ENCODE measurements around the gene NGF. TPM values are rescaled to one million over a fixed set of nuclear protein-coding genes. Genes with fewer than 3 reads are reported as not detected.
A peak's percentile ranks its signal among the peaks of the same experiment; 100 is the strongest.

The NGF gene
- total RNA-seq, 1 donor from 2014 or later, result 2.7 TPM

GRCh38 chr1:115308969-115309368 lies 29.1 kb downstream of the NGF start:
- H3K9me3 ChIP-seq, result no peaks in the 10 kb centered on the region
- TF ChIP-seq POLR2A (IDR thresholded peaks at IDR 0.05), result no peak
- H3K4me3 ChIP-seq, result no peak overlapping the region
- no peaks in the 10 kb centered on the region for H3K27me3 ChIP-seq
- no peaks in the 10 kb centered on the region for H3K36me3 ChIP-seq
- H3K27ac ChIP-seq, result no peak overlapping the region
- intact Hi-C loops (cut with DNase I), result no loop called here
- peaks cover 11% of the 10 kb centered on the region for H3K4me1 ChIP-seq
- DNase-seq (ENCODE audit: extremely low spot score in 2 of 2), result no peak

- no peaks in the 10 kb centered on the region for H3K9me3 ChIP-seq
- H3K27ac ChIP-seq, result no peak overlapping the region
- TF ChIP-seq POLR2A (IDR thresholded peaks at IDR 0.05) (no peak), CTCF (IDR thresholded peaks at IDR 0.05) (no peak), POLR2AphosphoS5 (IDR thresholded peaks at IDR 0.05; ENCODE audit: insufficient read depth in 1 of 2, low read depth in 1 of 2) (no peak)
- H3K27me3 ChIP-seq, result no peaks in the 10 kb centered on the region
- peaks cover 9% of the 10 kb centered on the region for H3K4me1 ChIP-seq
- DNase-seq (ENCODE audit: extremely low spot score in 2 of 2), result no peak
- no peak overlapping the region for H3K4me3 ChIP-seq
- intact Hi-C loops (cut with DNase I), result no loop called here
- H3K36me3 ChIP-seq, result no peaks in the 10 kb centered on the region
Measured at GRCh38 chr1:115307661-115308060, 30.4 kb downstream of the NGF start.

GRCh38 chr1:115306146-115306545 lies 31.9 kb downstream of the NGF start:
- H3K36me3 ChIP-seq, result no peaks in the 10 kb centered on the region
- no peaks in the 10 kb centered on the region for H3K9me3 ChIP-seq
- H3K4me1 ChIP-seq, result peaks cover 20% of the 10 kb centered on the region
- TF ChIP-seq POLR2A (IDR thresholded peaks at IDR 0.05), result no peak
- intact Hi-C loops (cut with DNase I), result no loop called here
- H3K27ac ChIP-seq, result no peak overlapping the region
- DNase-seq (ENCODE audit: extremely low spot score in 2 of 2), result no peak
- H3K4me3 ChIP-seq, result no peak overlapping the region
- no peaks in the 10 kb centered on the region for H3K27me3 ChIP-seq

- no peaks in the 10 kb centered on the region for H3K27me3 ChIP-seq
- no peak for DNase-seq (ENCODE audit: extremely low spot score in 2 of 2)
- no peak overlapping the region for H3K4me3 ChIP-seq
- intact Hi-C loops (cut with DNase I), result no loop called here
- H3K9me3 ChIP-seq, result no peaks in the 10 kb centered on the region
- no peaks in the 10 kb centered on the region for H3K36me3 ChIP-seq
- TF ChIP-seq POLR2A (IDR thresholded peaks at IDR 0.05) (no peak), POLR2AphosphoS5 (IDR thresholded peaks at IDR 0.05; ENCODE audit: insufficient read depth in 1 of 2, low read depth in 1 of 2) (no peak), CTCF (IDR thresholded peaks at IDR 0.05) (no peak)
- H3K27ac ChIP-seq, result no peak overlapping the region
- H3K4me1 ChIP-seq, result peaks cover 32% of the 10 kb centered on the region
Measured at GRCh38 chr1:115303364-115303763, 34.7 kb downstream of the NGF start.

GRCh38 chr1:115302390-115302961 lies 35.6 kb downstream of the NGF start:
- DNase-seq (ENCODE audit: extremely low spot score in 2 of 2), result no peak
- H3K27me3 ChIP-seq, result no peaks in the 10 kb centered on the region
- peak overlapping the region; percentile 59 for H3K27ac ChIP-seq
- no peaks in the 10 kb centered on the region for H3K36me3 ChIP-seq
- H3K9me3 ChIP-seq, result no peaks in the 10 kb centered on the region
- peaks cover 32% of the 10 kb centered on the region for H3K4me1 ChIP-seq
- H3K4me3 ChIP-seq, result no peak overlapping the region
- intact Hi-C loops (cut with DNase I), result no loop called here
- TF ChIP-seq POLR2AphosphoS5 (IDR thresholded peaks at IDR 0.05; ENCODE audit: insufficient read depth in 1 of 2, low read depth in 1 of 2) (peak in 1 of 2 donors; percentile 8), CTCF (IDR thresholded peaks at IDR 0.05) (no peak), POLR2A (IDR thresholded peaks at IDR 0.05) (no peak)

- intact Hi-C loops (cut with DNase I), result no loop called here
- Histone ChIP-seq H3K27ac (peak overlapping the region; percentile 20), H3K4me1 (peaks cover 32% of the 10 kb centered on the region), H3K4me3 (no peak overlapping the region), H3K9me3 (no peaks in the 10 kb centered on the region), H3K36me3 (no peaks in the 10 kb centered on the region), H3K27me3 (no peaks in the 10 kb centered on the region)
- TF ChIP-seq POLR2AphosphoS5 (IDR thresholded peaks at IDR 0.05; ENCODE audit: insufficient read depth in 1 of 2, low read depth in 1 of 2) (no peak), CTCF (IDR thresholded peaks at IDR 0.05) (no peak), POLR2A (IDR thresholded peaks at IDR 0.05) (no peak)
- no peak for DNase-seq (ENCODE audit: extremely low spot score in 2 of 2)
Measured at GRCh38 chr1:115301438-115302020, 36.5 kb downstream of the NGF start.
